Uterus (tissue), 4 donors: Measurements from ENCODE around the gene MSH2. TPM values are rescaled to one million over a fixed set of nuclear protein-coding genes. Genes with fewer than 3 reads are reported as not detected.

ENCODE experiments used
- DNase-seq, 2 donors: peaks; one replicate each; pipeline ENCODE4 v3.0.0-alpha.2; 2019 to 2020
- H3K27ac ChIP-seq, 2 donors: fragments of 200-600 bp; sonication (generic); 1 replicate in 1 of 2; 2 replicates in 1 of 2; pipeline ENCODE4 v1.5.1; 2016 to 2018
- H3K27me3 ChIP-seq, 2 donors: fragments of 200-600 bp; sonication (generic); one replicate each; pipeline ENCODE4 v1.5.1; 2018 to 2019; ENCODE audit warnings: control low read depth in 1 of 2
- H3K36me3 ChIP-seq, 2 donors: fragments of 200-600 bp; sonication (generic); one replicate each; pipeline ENCODE4 v1.5.1; 2019; ENCODE audit warnings: control low read depth in 1 of 2
- H3K4me1 ChIP-seq, 2 donors: fragments of 200-600 bp; sonication (generic); one replicate each; pipeline ENCODE4 v1.5.1; 2018 to 2019; ENCODE audit warnings: control low read depth in 1 of 2
- H3K4me3 ChIP-seq, 2 donors: fragments of 200-600 bp; sonication (generic); 1 replicate in 1 of 2; 2 replicates in 1 of 2; pipeline ENCODE4 v1.5.1; 2018 to 2019; ENCODE audit warnings: mild to moderate bottlenecking in 1 of 2
- H3K9me3 ChIP-seq, 2 donors: fragments of 200-600 bp; sonication (generic); one replicate each; pipeline ENCODE4 v1.5.1; 2019; ENCODE audit warnings: control low read depth in 1 of 2
- CTCF ChIP-seq, 4 experiments: fragments of 200-600 bp in 2 of 4; fragments of 450-650 bp in 2 of 4; sonication (generic) in 2 of 4; IDR thresholded peaks; one replicate each; pipeline ENCODE4 v1.5.1; 2016 to 2019; ENCODE audit warnings: antibody characterized with exemption in 4 of 4, mild to moderate bottlenecking in 2 of 4, moderate library complexity in 1 of 4
- POLR2A ChIP-seq, 2 donors: fragments of 450-650 bp; IDR thresholded peaks; one replicate each; pipeline ENCODE4 v1.6.1; 2016; ENCODE audit warnings: antibody characterized with exemption in 2 of 2, mild to moderate bottlenecking in 1 of 2, moderate library complexity in 1 of 2
- intact Hi-C: fragments of 100-400 bp; cut with DNase I; formaldehyde crosslinking; loops from one replicate; pipeline ENCODE4 v1.15.1; 2023; ENCODE audit warnings: low total_unique reads
- total RNA-seq, 4 donors: library from RNA; depleted of rRNA in 3 of 4; stranded (reverse); fragments of >200 nt in 3 of 4; gene quantifications; one replicate each; pipeline versions ENCODE4 v1.1.0 to v1.2.4, GENCODE V29; 2014 to 2023
- donor health status: DM: yes; HTN: yes; CAD: no.

MSH2 gene
- total RNA-seq, 4 donors from 2014 or later, result 13.5 to 76.7 (median 24.6) TPM

GRCh38 chr2:47506024-47506423, 103.1 kb downstream of the MSH2 start:
- no peak for DNase-seq
- Histone ChIP-seq H3K4me1 (no peaks in the 10 kb centered on the region), H3K27ac (no peak overlapping the region), H3K4me3 (no peak overlapping the region), H3K9me3 (no peaks in the 10 kb centered on the region), H3K27me3 (no peaks in the 10 kb centered on the region), H3K36me3 (no peaks in the 10 kb centered on the region)
- intact Hi-C loops, result no loop called here
- no peak for TF ChIP-seq POLR2A (IDR thresholded peaks at IDR 0.05)
- no peak for TF ChIP-seq CTCF (IDR thresholded peaks at IDR 0.05)

GRCh38 chr2:47506436-47506835, 103.5 kb downstream of the MSH2 start:
- Histone ChIP-seq H3K4me3 (no peak overlapping the region), H3K27me3 (no peaks in the 10 kb centered on the region), H3K27ac (no peak overlapping the region), H3K9me3 (no peaks in the 10 kb centered on the region), H3K36me3 (no peaks in the 10 kb centered on the region), H3K4me1 (no peaks in the 10 kb centered on the region)
- TF ChIP-seq CTCF (IDR thresholded peaks at IDR 0.05), result no peak
- no peak for TF ChIP-seq POLR2A (IDR thresholded peaks at IDR 0.05)
- intact Hi-C loops, result no loop called here
- no peak for DNase-seq

- DNase-seq, result no peak
- intact Hi-C loops, result no loop called here
- TF ChIP-seq POLR2A (IDR thresholded peaks at IDR 0.05), result no peak
- TF ChIP-seq CTCF (IDR thresholded peaks at IDR 0.05), result no peak
- no peaks in the 10 kb centered on the region for H3K36me3 ChIP-seq
- H3K9me3 ChIP-seq, result no peaks in the 10 kb centered on the region
- peak overlapping the region; percentile 62 to 75 for H3K27ac ChIP-seq
- H3K4me3 ChIP-seq, result no peak overlapping the region
- no peaks in the 10 kb centered on the region for H3K4me1 ChIP-seq
- no peaks in the 10 kb centered on the region for H3K27me3 ChIP-seq
Observed at GRCh38 chr2:47508080-47508479, 105.1 kb downstream of the MSH2 start.

- H3K4me3 ChIP-seq, result no peak overlapping the region
- no peaks in the 10 kb centered on the region for H3K4me1 ChIP-seq
- intact Hi-C loops, result no loop called here
- H3K27ac ChIP-seq, result peak overlapping the region; percentile 62 to 75
- no peak for DNase-seq
- no peaks in the 10 kb centered on the region for H3K27me3 ChIP-seq
- TF ChIP-seq CTCF (IDR thresholded peaks at IDR 0.05) (no peak), POLR2A (IDR thresholded peaks at IDR 0.05) (no peak)
- H3K9me3 ChIP-seq, result no peaks in the 10 kb centered on the region
- H3K36me3 ChIP-seq, result no peaks in the 10 kb centered on the region
Observed at GRCh38 chr2:47508641-47509040, 105.7 kb downstream of the MSH2 start.

GRCh38 chr2:47509250-47509649, 106.3 kb downstream of the MSH2 start:
- DNase-seq, result no peak
- TF ChIP-seq POLR2A (IDR thresholded peaks at IDR 0.05), result no peak
- no peak for TF ChIP-seq CTCF (IDR thresholded peaks at IDR 0.05)
- Histone ChIP-seq H3K9me3 (no peaks in the 10 kb centered on the region), H3K36me3 (no peaks in the 10 kb centered on the region), H3K4me3 (no peak overlapping the region), H3K4me1 (no peaks in the 10 kb centered on the region), H3K27ac (peak overlapping the region in 1 of 2 donors; percentile 75), H3K27me3 (no peaks in the 10 kb centered on the region)
- intact Hi-C loops, result no loop called here
